HepG2 (cell line): Measurements from ENCODE around the gene URI1. TPM values are rescaled to one million over a fixed set of nuclear protein-coding genes. Genes with fewer than 3 reads are reported as not detected.

Source experiments
- BRD4 ChIP-seq: sonication (generic); formaldehyde crosslinking; IDR thresholded peaks from 2 replicates; pipeline ENCODE4 v1.4.0; 2020; ENCODE audit warnings: missing genetic modification reagents
- EED ChIP-seq: sonication (generic); formaldehyde crosslinking; IDR thresholded peaks from 2 replicates; pipeline ENCODE4 v1.5.0; 2020; ENCODE audit warnings: mild to moderate bottlenecking, missing genetic modification reagents
- HHEX ChIP-seq: IDR thresholded peaks from 2 replicates; pipeline ENCODE4 v1.6.1; 2016; ENCODE audit warnings: control low read depth
- IKZF4 ChIP-seq: sonication (generic); formaldehyde crosslinking; IDR thresholded peaks from 2 replicates; pipeline ENCODE4 v1.5.1; 2020; ENCODE audit warnings: borderline replicate concordance, mild to moderate bottlenecking, low read depth, missing genetic modification reagents; ENCODE audit errors: not compliant biosample characterization
- RFX1 ChIP-seq: fragments of 450-650 bp; IDR thresholded peaks from 2 replicates; pipeline ENCODE4 v1.6.1; 2017
- SIN3B ChIP-seq: fragments of 150-350 bp; IDR thresholded peaks from 2 replicates; pipeline ENCODE4 v1.6.1; 2014; ENCODE audit warnings: low read length
- SP1 ChIP-seq, 2 experiments: fragments of 450-650 bp in 1 of 2; sonication (generic) in 1 of 2; formaldehyde crosslinking in 1 of 2; IDR thresholded peaks; 2 replicates each; pipeline versions ENCODE4 v1.4.0 to v1.6.1; 2016 to 2020; ENCODE audit warnings: missing genetic modification reagents in 1 of 2
- ZBED4 ChIP-seq: sonication (generic); formaldehyde crosslinking; IDR thresholded peaks from 2 replicates; pipeline ENCODE4 v1.4.0; 2020; ENCODE audit warnings: missing genetic modification reagents, borderline replicate concordance
- ZBTB2 ChIP-seq: sonication (generic); formaldehyde crosslinking; IDR thresholded peaks from 2 replicates; pipeline ENCODE4 v1.8.0; 2022; ENCODE audit warnings: low read depth, missing genetic modification reagents
- ZMAT3 ChIP-seq: sonication (generic); formaldehyde crosslinking; conservative IDR thresholded peaks from 2 replicates; pipeline ENCODE4 v1.7.0; 2021; ENCODE audit warnings: missing genetic modification reagents
- ZNF121 ChIP-seq: sonication (generic); formaldehyde crosslinking; IDR thresholded peaks from 2 replicates; pipeline ENCODE4 v1.5.0; 2020; ENCODE audit warnings: mild to moderate bottlenecking, missing genetic modification reagents
- ZNF337 ChIP-seq: sonication (generic); formaldehyde crosslinking; IDR thresholded peaks from 2 replicates; pipeline ENCODE4 v1.5.1; 2020; ENCODE audit warnings: missing genetic modification reagents, low read depth, mild to moderate bottlenecking, borderline replicate concordance
- ZNF431 ChIP-seq: sonication (generic); formaldehyde crosslinking; IDR thresholded peaks from 2 replicates; pipeline ENCODE4 v1.9.0; 2022; ENCODE audit warnings: missing genetic modification reagents, low read depth, mild to moderate bottlenecking, borderline replicate concordance
- ZNF562 ChIP-seq: sonication (generic); formaldehyde crosslinking; IDR thresholded peaks from 2 replicates; pipeline ENCODE4 v1.8.0; 2022; ENCODE audit warnings: missing genetic modification reagents, borderline replicate concordance
- ZNF574 ChIP-seq: sonication (generic); formaldehyde crosslinking; IDR thresholded peaks from 2 replicates; pipeline ENCODE4 v1.4.0; 2020; ENCODE audit warnings: missing genetic modification reagents
- ZNF720 ChIP-seq: sonication (generic); formaldehyde crosslinking; IDR thresholded peaks from 2 replicates; pipeline ENCODE4 v1.4.0; 2020; ENCODE audit warnings: missing genetic modification reagents
- ZSCAN29 ChIP-seq: sonication (generic); formaldehyde crosslinking; conservative IDR thresholded peaks from 2 replicates; pipeline ENCODE4 v1.4.0; 2020; ENCODE audit warnings: mild to moderate bottlenecking, missing genetic modification reagents
- polyA plus RNA-seq, 8 experiments: library from polyadenylated mRNA; depleted of rRNA in 3 of 8; stranded (reverse) in 7 of 8; unstranded in 1 of 8; fragments of >200 nt; fragmentation: Illumina TruSeq in 4 of 8; extraction: Trizol in 4 of 8; gene quantifications; 2 replicates each; pipeline versions ENCODE4 v1.2.1 to v1.2.3, GENCODE V29; 2011 to 2016; ENCODE audit warnings: low read depth in 4 of 8, missing spikeins in 1 of 8, mixed read lengths in 1 of 8; ENCODE audit not compliant: insufficient read depth in 1 of 8
- total RNA-seq, 5 experiments: library from RNA; depleted of rRNA; stranded (reverse); fragments of >200 nt; fragmentation: Illumina TruSeq; extraction: Trizol; gene quantifications; 2 replicates each; pipeline ENCODE4 v1.2.3, GENCODE V29; 2016; ENCODE audit warnings: low read depth in 1 of 5
- TF ChIP-seq, protein P1 (sequence below): IDR thresholded peaks from 2 replicates; pipeline ENCODE4 v1.4.0; 2020; ENCODE audit warnings: mild to moderate bottlenecking, missing genetic modification reagents

Gene URI1
- total and polyA plus RNA-seq, 2 of the 13 experiments (the other 11 are each of a cell fraction or from before 2014, with no cell fraction given) = 43.6 to 67.9 TPM

DNA sequence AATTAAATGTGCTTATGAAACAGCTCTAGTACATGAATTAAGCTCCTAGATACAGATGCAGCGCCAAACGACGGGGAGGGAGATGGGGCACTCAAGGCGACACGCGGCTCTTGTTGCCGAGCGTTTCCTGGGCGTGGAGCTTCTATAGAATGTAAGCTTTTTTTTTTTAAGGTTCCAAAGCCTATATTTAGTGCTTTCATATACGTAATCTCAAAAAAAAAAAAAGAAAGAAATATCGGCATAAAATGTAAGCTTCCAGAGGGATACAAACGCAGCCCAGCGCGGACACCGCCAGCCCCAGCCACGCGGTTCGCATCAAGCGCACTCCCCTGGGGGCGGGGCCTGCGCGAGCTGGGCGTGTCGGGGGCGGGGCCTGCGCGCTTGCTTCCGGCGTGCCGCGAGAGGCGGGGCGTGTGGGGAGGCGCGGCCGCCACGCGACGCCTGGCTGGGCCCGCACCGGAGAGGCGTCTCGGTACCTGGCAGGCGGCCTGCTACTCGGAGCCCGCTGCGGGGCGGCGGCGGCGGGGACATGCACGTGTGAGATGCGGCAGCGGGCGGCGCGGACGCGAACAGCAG, at the start of gene URI1 (continued):
- TF ChIP-seq ZBTB2 (CRISPR knock-in tag) (peak; percentile 67; the same call in 1 of the 2 replicates), ZNF121 (no peak), ZBED4 (CRISPR knock-in tag) (no peak), SP1 (IDR thresholded peaks at IDR 0.05) (no peak), SP1 (CRISPR knock-in tag; IDR thresholded peaks at IDR 0.05) (peak; percentile 91), RFX1 (no peak), ZNF562 (CRISPR knock-in tag) (no peak), SIN3B (no peak), ZNF720 (CRISPR knock-in tag) (no peak), IKZF4 (CRISPR knock-in tag) (peak; percentile 38), ZNF431 (CRISPR knock-in tag) (no peak; the same call in 1 of the 2 replicates), BRD4 (CRISPR knock-in tag) (no peak), ZSCAN29 (CRISPR knock-in tag) (no peak), ZNF337 (CRISPR knock-in tag) (no peak), ZNF574 (CRISPR knock-in tag) (peak; percentile 17; the same call in 1 of the 2 replicates), HHEX (CRISPR knock-in tag) (no peak), EED (no peak), ZMAT3 (CRISPR knock-in tag) (no peak)
- TF ChIP-seq, protein P1, sequence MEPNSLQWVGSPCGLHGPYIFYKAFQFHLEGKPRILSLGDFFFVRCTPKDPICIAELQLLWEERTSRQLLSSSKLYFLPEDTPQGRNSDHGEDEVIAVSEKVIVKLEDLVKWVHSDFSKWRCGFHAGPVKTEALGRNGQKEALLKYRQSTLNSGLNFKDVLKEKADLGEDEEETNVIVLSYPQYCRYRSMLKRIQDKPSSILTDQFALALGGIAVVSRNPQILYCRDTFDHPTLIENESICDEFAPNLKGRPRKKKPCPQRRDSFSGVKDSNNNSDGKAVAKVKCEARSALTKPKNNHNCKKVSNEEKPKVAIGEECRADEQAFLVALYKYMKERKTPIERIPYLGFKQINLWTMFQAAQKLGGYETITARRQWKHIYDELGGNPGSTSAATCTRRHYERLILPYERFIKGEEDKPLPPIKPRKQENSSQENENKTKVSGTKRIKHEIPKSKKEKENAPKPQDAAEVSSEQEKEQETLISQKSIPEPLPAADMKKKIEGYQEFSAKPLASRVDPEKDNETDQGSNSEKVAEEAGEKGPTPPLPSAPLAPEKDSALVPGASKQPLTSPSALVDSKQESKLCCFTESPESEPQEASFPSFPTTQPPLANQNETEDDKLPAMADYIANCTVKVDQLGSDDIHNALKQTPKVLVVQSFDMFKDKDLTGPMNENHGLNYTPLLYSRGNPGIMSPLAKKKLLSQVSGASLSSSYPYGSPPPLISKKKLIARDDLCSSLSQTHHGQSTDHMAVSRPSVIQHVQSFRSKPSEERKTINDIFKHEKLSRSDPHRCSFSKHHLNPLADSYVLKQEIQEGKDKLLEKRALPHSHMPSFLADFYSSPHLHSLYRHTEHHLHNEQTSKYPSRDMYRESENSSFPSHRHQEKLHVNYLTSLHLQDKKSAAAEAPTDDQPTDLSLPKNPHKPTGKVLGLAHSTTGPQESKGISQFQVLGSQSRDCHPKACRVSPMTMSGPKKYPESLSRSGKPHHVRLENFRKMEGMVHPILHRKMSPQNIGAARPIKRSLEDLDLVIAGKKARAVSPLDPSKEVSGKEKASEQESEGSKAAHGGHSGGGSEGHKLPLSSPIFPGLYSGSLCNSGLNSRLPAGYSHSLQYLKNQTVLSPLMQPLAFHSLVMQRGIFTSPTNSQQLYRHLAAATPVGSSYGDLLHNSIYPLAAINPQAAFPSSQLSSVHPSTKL (CRISPR knock-in tag) = 0 out of 2 replicates have a peak, but pooled peaks have one; percentile 4
